ENCODE data around the gene NUAK2. TPM values are rescaled to one million over a fixed set of nuclear protein-coding genes. Genes with fewer than 3 reads are reported as not detected.

The NUAK2 gene
- total and polyA plus RNA-seq, 2 donors (not counting 3 experiments of a cell fraction or from before 2014, with no cell fraction given): 1.8 to 2.5 TPM

DNA sequence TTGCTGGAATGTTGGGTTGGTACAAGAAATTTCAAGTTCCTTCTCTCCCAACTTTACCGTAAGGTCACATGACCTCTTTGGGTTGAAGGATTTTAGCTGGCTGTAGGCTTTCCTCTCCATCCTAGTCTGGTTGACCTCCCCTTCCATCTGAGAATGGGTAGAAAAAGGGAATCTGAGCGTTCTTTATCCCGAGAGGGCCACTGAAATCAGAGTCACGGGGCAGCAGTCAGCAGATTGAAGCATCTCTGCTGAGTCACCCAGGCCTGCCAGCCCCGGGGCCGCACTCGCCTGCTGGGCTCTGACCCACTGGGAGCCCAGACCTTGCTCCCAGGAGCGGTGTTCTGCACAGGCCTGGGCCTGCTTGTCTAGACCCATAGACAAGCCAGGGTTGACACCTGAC lies 62.8 kb downstream of the NUAK2 start:
- no peak overlapping the region for H2AFZ ChIP-seq (ENCODE audit: low read depth, low read length)
- BruUV-seq (replicated peaks): no TSS peak
- H3K9me1 ChIP-seq (replicated peaks; ENCODE audit: control insufficient read depth, extremely low read depth, insufficient read depth, low read length): no peaks in the 10 kb centered on the region
- FAIRE-seq: no peak
- ChIA-PET POLR2A (no interaction called here), CTCF (interaction anchor here (0.9 to 7.2 kb wide), 10 partner anchors 15 to 467 kb away, joined by 3 to 113 read pairs (median 5); no protein-coding TSS in a partner anchor)
- no peaks in the 10 kb centered on the region for H3K9me3 ChIP-seq (replicated peaks; ENCODE audit: control insufficient read depth, insufficient read depth, low read length)
- no peaks in the 10 kb centered on the region for H3K36me3 ChIP-seq (ENCODE audit: control insufficient read depth in 2 of 2, extremely low read depth in 1 of 2, insufficient read depth in 2 of 2, low read length in 2 of 2)
- H3K4me2 ChIP-seq (ENCODE audit: insufficient read depth, low read length): no peak overlapping the region
- dilution Hi-C loops (cut with MboI; ENCODE audit: extremely low pct_ligation_motif_present, low sequenced_read_pairs): no loop called here
- no peaks in the 10 kb centered on the region for H4K20me1 ChIP-seq (replicated peaks; ENCODE audit: control insufficient read depth, extremely low read depth, insufficient read depth, low read length)
- H3K79me2 ChIP-seq (ENCODE audit: control insufficient read depth, insufficient read depth, low read length): no peaks in the 10 kb centered on the region
- no peak overlapping the region for H3K4me3 ChIP-seq (replicated peaks in 1 of 3; ENCODE audit: insufficient read depth in 1 of 3, low read depth in 1 of 3, low read length in 3 of 3)
- TF ChIP-seq GATA2 (IDR thresholded peaks at IDR 0.05; ENCODE audit: insufficient read depth, insufficient read length, low read depth, low read length) (no peak), JUN (IDR thresholded peaks at IDR 0.05; ENCODE audit: borderline replicate concordance, insufficient read depth, insufficient read length, low read depth) (no peak), MAX (IDR thresholded peaks at IDR 0.05; ENCODE audit: insufficient read depth, insufficient read length) (no peak), POLR2A (IDR thresholded peaks at IDR 0.05; ENCODE audit: low read depth, low read length) (no peak), CTCF (IDR thresholded peaks at IDR 0.05; ENCODE audit: extremely low read depth in 1 of 2, insufficient read depth in 1 of 2, low read depth in 1 of 2, low read length in 2 of 2) (no peak), MYC (IDR thresholded peaks at IDR 0.05; ENCODE audit: low read depth, low read length) (no peak), POLR2AphosphoS5 (IDR thresholded peaks at IDR 0.05; ENCODE audit: insufficient read depth, low read depth, low read length) (no peak), EZH2 (IDR thresholded peaks at IDR 0.05; ENCODE audit: borderline replicate concordance, low read depth, low read length, severe bottlenecking) (no peak), FOS (IDR thresholded peaks at IDR 0.05; ENCODE audit: borderline replicate concordance, insufficient read depth, low read length) (no peak)
- no peak overlapping the region for H3K9ac ChIP-seq (replicated peaks; ENCODE audit: extremely low read depth, insufficient read depth, low read length)
- H3K4me1 ChIP-seq (ENCODE audit: control insufficient read depth, extremely low read depth, insufficient read depth, low read length): peaks cover 18% of the 10 kb centered on the region
- DNase-seq (ENCODE audit: low read depth, low spot score): no peak
- no peaks in the 10 kb centered on the region for H3K27me3 ChIP-seq (ENCODE audit: control insufficient read depth in 2 of 2, insufficient read depth in 2 of 2, low read length in 2 of 2)
- intact Hi-C loops (cut with micrococcal nuclease): no loop called here
- H3K27ac ChIP-seq (ENCODE audit: insufficient read depth, low read depth, low read length): no peak overlapping the region
